HG03432 (cell line): ENCODE results near the gene PRR7.

Experiments
- ATAC-seq: cut with Tn5 transposase; IDR thresholded peaks from one replicate; pipeline ENCODE4 v1.9.1; 2021; ENCODE audit warnings: mild to moderate bottlenecking, moderate library complexity; ENCODE audit not compliant: unreplicated experiment

PRR7 gene

GRCh38 chr5:177450667-177451424, 4.2 kb downstream of the PRR7 start:
- ATAC-seq = no peak

GRCh38 chr5:177452688-177453638, 6.3 kb downstream of the PRR7 start:
- no peak for ATAC-seq

GRCh38 chr5:177453852-177454396, 7.3 kb downstream of the PRR7 start:
- peak; percentile 1 for ATAC-seq

- peak; percentile 52 for ATAC-seq
These were observed 7.9 kb downstream of the PRR7 start for GRCh38 chr5:177454397-177455035.

- ATAC-seq = peak; percentile 51
These were observed 8.5 kb downstream of the PRR7 start for GRCh38 chr5:177455036-177455660.

GRCh38 chr5:177455661-177456590, 9.3 kb downstream of the PRR7 start:
- peak; percentile 26 for ATAC-seq

GRCh38 chr5:177456591-177456964, 10.0 kb downstream of the PRR7 start:
- ATAC-seq = no peak

- ATAC-seq = peak; percentile 39
These were observed 10.6 kb downstream of the PRR7 start for GRCh38 chr5:177456976-177457851.

GRCh38 chr5:177457852-177458681, 11.5 kb downstream of the PRR7 start:
- no peak for ATAC-seq

GRCh38 chr5:177458912-177459350, 12.3 kb downstream of the PRR7 start:
- no peak for ATAC-seq

GRCh38 chr5:177459357-177459756, 12.7 kb downstream of the PRR7 start:
- ATAC-seq = no peak

- ATAC-seq = no peak
These were observed 13.4 kb downstream of the PRR7 start for GRCh38 chr5:177459819-177460628.

- no peak for ATAC-seq
These were observed 15.5 kb downstream of the PRR7 start for GRCh38 chr5:177462021-177462670.

- ATAC-seq = no peak
These were observed 18.4 kb downstream of the PRR7 start for GRCh38 chr5:177465044-177465443.

GRCh38 chr5:177466861-177467260, 20.2 kb downstream of the PRR7 start:
- no peak for ATAC-seq

GRCh38 chr5:177467436-177467835, 20.8 kb downstream of the PRR7 start:
- no peak for ATAC-seq
